IMR-90 (cell line): ENCODE data around the gene RNF130.

Experiments used
- TF ChIP-seq, protein P1 (sequence below): conservative IDR thresholded peaks from 2 replicates; pipeline ENCODE4 v1.5.1; 2012; ENCODE audit warnings: mild to moderate bottlenecking, low read depth, low read length, improper control_type of control experiment
- TF ChIP-seq, protein P2 (sequence below): fragments of 150-350 bp; IDR thresholded peaks from 2 replicates; pipeline ENCODE4 v1.6.1; 2017; ENCODE audit warnings: mild to moderate bottlenecking, antibody characterized with exemption, low read length, low read depth

GRCh38 chr5:180097163-180097894 is 25.8 kb upstream of the RNF130 start:
- TF ChIP-seq, protein P1, sequence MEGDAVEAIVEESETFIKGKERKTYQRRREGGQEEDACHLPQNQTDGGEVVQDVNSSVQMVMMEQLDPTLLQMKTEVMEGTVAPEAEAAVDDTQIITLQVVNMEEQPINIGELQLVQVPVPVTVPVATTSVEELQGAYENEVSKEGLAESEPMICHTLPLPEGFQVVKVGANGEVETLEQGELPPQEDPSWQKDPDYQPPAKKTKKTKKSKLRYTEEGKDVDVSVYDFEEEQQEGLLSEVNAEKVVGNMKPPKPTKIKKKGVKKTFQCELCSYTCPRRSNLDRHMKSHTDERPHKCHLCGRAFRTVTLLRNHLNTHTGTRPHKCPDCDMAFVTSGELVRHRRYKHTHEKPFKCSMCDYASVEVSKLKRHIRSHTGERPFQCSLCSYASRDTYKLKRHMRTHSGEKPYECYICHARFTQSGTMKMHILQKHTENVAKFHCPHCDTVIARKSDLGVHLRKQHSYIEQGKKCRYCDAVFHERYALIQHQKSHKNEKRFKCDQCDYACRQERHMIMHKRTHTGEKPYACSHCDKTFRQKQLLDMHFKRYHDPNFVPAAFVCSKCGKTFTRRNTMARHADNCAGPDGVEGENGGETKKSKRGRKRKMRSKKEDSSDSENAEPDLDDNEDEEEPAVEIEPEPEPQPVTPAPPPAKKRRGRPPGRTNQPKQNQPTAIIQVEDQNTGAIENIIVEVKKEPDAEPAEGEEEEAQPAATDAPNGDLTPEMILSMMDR, result no peak
- TF ChIP-seq, protein P2, sequence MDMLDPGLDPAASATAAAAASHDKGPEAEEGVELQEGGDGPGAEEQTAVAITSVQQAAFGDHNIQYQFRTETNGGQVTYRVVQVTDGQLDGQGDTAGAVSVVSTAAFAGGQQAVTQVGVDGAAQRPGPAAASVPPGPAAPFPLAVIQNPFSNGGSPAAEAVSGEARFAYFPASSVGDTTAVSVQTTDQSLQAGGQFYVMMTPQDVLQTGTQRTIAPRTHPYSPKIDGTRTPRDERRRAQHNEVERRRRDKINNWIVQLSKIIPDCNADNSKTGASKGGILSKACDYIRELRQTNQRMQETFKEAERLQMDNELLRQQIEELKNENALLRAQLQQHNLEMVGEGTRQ, result no peak
